H9 (cell line): ENCODE results near the gene SLC35B3. TPM values are rescaled to one million over a fixed set of nuclear protein-coding genes. Genes with fewer than 3 reads are reported as not detected.
"Not testable (repeated sequence)": the region's sequence is repeated elsewhere in the genome, so short reads cannot be mapped to it uniquely, and the experiment has no call there.

Source experiments
- DNase-seq: peaks from one replicate; pipeline ENCODE4 v3.0.0-alpha.2; 2017
- H2AFZ ChIP-seq: one replicate; pipeline ENCODE4 v1.6.1; 2013; ENCODE audit warnings: mild to moderate bottlenecking, low read length, control low read depth, moderate library complexity
- H2AK5ac ChIP-seq: 2 replicates; pipeline ENCODE4 v1.6.1; 2013; ENCODE audit warnings: low read length, control low read depth, mixed read lengths; ENCODE audit not compliant: insufficient read length
- H2BK120ac ChIP-seq: one replicate; pipeline ENCODE4 v1.6.1; 2013; ENCODE audit warnings: low read depth, mild to moderate bottlenecking, low read length, control low read depth, inconsistent platforms; ENCODE audit not compliant: poor library complexity, severe bottlenecking
- H2BK12ac ChIP-seq: 2 replicates; pipeline ENCODE4 v1.6.1; 2013; ENCODE audit warnings: low read length, control low read depth, mixed read lengths, low read depth; ENCODE audit not compliant: insufficient read length
- H2BK15ac ChIP-seq: 2 replicates; pipeline ENCODE4 v1.6.1; 2013; ENCODE audit warnings: low read depth, low read length, control low read depth
- H2BK20ac ChIP-seq: one replicate; pipeline ENCODE4 v1.6.1; 2013; ENCODE audit warnings: low read depth, mild to moderate bottlenecking, low read length, control low read depth, inconsistent platforms; ENCODE audit not compliant: poor library complexity, severe bottlenecking
- H2BK5ac ChIP-seq: 2 replicates; pipeline ENCODE4 v1.6.1; 2013; ENCODE audit warnings: low read length, control low read depth, mixed read lengths; ENCODE audit not compliant: insufficient read length
- H3K14ac ChIP-seq: 2 replicates; pipeline ENCODE4 v1.6.1; 2013; ENCODE audit warnings: low read length, control low read depth; ENCODE audit not compliant: insufficient read depth
- H3K18ac ChIP-seq: 2 replicates; pipeline ENCODE4 v1.6.1; 2013; ENCODE audit warnings: low read depth, mild to moderate bottlenecking, mixed read lengths, low read length, control low read depth; ENCODE audit not compliant: insufficient read length
- H3K23ac ChIP-seq: 2 replicates; pipeline ENCODE4 v1.6.1; 2013; ENCODE audit warnings: low read length, control low read depth, mixed read lengths, low read depth; ENCODE audit not compliant: insufficient read length
- H3K23me2 ChIP-seq: 2 replicates; pipeline ENCODE4 v1.6.1; 2013; ENCODE audit warnings: low read depth, mild to moderate bottlenecking, mixed read lengths, low read length, control low read depth; ENCODE audit not compliant: insufficient read length, poor library complexity, severe bottlenecking
- H3K27ac ChIP-seq: 2 replicates; pipeline ENCODE4 v1.5.1; 2013; ENCODE audit warnings: low read length, control low read depth, mixed read lengths, low read depth; ENCODE audit not compliant: insufficient read length
- H3K27me3 ChIP-seq: 2 replicates; pipeline ENCODE4 v1.6.1; 2013; ENCODE audit warnings: low read length, control low read depth, inconsistent platforms; ENCODE audit not compliant: insufficient read depth
- H3K4ac ChIP-seq: 2 replicates; pipeline ENCODE4 v1.6.1; 2013; ENCODE audit warnings: low read depth, mild to moderate bottlenecking, control low read depth, inconsistent platforms, low read length, moderate library complexity
- H3K4me1 ChIP-seq: 2 replicates; pipeline ENCODE4 v1.6.1; 2013; ENCODE audit warnings: low read length, control low read depth, inconsistent platforms; ENCODE audit not compliant: insufficient read depth
- H3K4me2 ChIP-seq: 2 replicates; pipeline ENCODE4 v1.6.1; 2013; ENCODE audit warnings: low read length, control low read depth, mixed read lengths; ENCODE audit not compliant: insufficient read length, insufficient read depth
- H3K56ac ChIP-seq: 2 replicates; pipeline ENCODE4 v1.6.1; 2013; ENCODE audit warnings: low read depth, mild to moderate bottlenecking, mixed read lengths, low read length, control low read depth; ENCODE audit not compliant: insufficient read length
- H3K79me1 ChIP-seq: 2 replicates; pipeline ENCODE4 v1.6.1; 2013; ENCODE audit warnings: low read depth, mild to moderate bottlenecking, moderate library complexity, low read length, control low read depth, inconsistent platforms; ENCODE audit not compliant: insufficient read depth, poor library complexity, severe bottlenecking
- H3K79me2 ChIP-seq: 2 replicates; pipeline ENCODE4 v1.6.1; 2013; ENCODE audit warnings: low read length, control low read depth, inconsistent platforms; ENCODE audit not compliant: insufficient read depth
- H3K9ac ChIP-seq: 2 replicates; pipeline ENCODE4 v1.6.1; 2013; ENCODE audit warnings: low read length, control low read depth, mixed read lengths; ENCODE audit not compliant: insufficient read length; ENCODE audit errors: extremely low read depth
- H3K9me3 ChIP-seq: one replicate; pipeline ENCODE4 v1.6.1; 2013; ENCODE audit warnings: low read depth, low read length, inconsistent platforms; ENCODE audit not compliant: control insufficient read depth
- H3T11ph ChIP-seq: one replicate; pipeline ENCODE4 v1.6.1; 2013; ENCODE audit warnings: mild to moderate bottlenecking, low read length, control low read depth, inconsistent platforms
- H4K20me1 ChIP-seq: one replicate; pipeline ENCODE4 v1.6.1; 2013; ENCODE audit not compliant: control insufficient read depth, insufficient read length, insufficient read depth
- H4K5ac ChIP-seq: 2 replicates; pipeline ENCODE4 v1.6.1; 2013; ENCODE audit warnings: low read depth, mild to moderate bottlenecking, mixed read lengths, low read length, control low read depth; ENCODE audit not compliant: insufficient read length
- H4K8ac ChIP-seq: replicated peaks from 2 replicates; pipeline ENCODE4 v1.6.1; 2013; ENCODE audit warnings: low read length, control low read depth, mixed read lengths, low read depth; ENCODE audit not compliant: insufficient read length
- H4K91ac ChIP-seq: 2 replicates; pipeline ENCODE4 v1.6.1; 2013; ENCODE audit warnings: low read depth, mild to moderate bottlenecking, moderate library complexity, mixed read lengths, low read length, control low read depth; ENCODE audit not compliant: insufficient read length
- H3K27ac Mint-ChIP-seq, 3 experiments: 2 replicates in 2 of 3; 3 replicates in 1 of 3; pipeline ENCODE4 v1.8.0; 2020 to 2021; ENCODE audit warnings: mixed read lengths in 3 of 3, mild to moderate bottlenecking in 1 of 3, moderate library complexity in 1 of 3
- H3K27me3 Mint-ChIP-seq: 2 replicates; pipeline ENCODE4 v1.8.0; 2021; ENCODE audit warnings: low read depth, mild to moderate bottlenecking, moderate library complexity, mixed read lengths
- H3K36me3 Mint-ChIP-seq, 3 experiments: 2 replicates in 2 of 3; 3 replicates in 1 of 3; pipeline ENCODE4 v1.8.0; 2020 to 2021; ENCODE audit warnings: low read depth in 3 of 3, mixed read lengths in 3 of 3; ENCODE audit not compliant: insufficient read depth in 1 of 3
- H3K4me1 Mint-ChIP-seq, 2 experiments: 2 replicates each; pipeline ENCODE4 v1.8.0; 2020; ENCODE audit warnings: mixed read lengths in 2 of 2
- H3K4me3 Mint-ChIP-seq, 2 experiments: 2 replicates in 1 of 2; 3 replicates in 1 of 2; pipeline ENCODE4 v1.8.0; 2020 to 2021; ENCODE audit warnings: mild to moderate bottlenecking in 2 of 2, mixed read lengths in 2 of 2, moderate library complexity in 1 of 2
- H3K9me3 Mint-ChIP-seq, 2 experiments: 2 replicates in 1 of 2; 3 replicates in 1 of 2; pipeline ENCODE4 v1.8.0; 2020; ENCODE audit warnings: mild to moderate bottlenecking in 2 of 2, mixed read lengths in 2 of 2, moderate library complexity in 1 of 2
- CTCF ChIP-seq: fragments of 200-600 bp; sonication (generic); conservative IDR thresholded peaks from 3 replicates; pipeline ENCODE4 v1.8.0; 2021; ENCODE audit warnings: antibody characterized with exemption, mild to moderate bottlenecking
- WGBS: extraction: QIAGEN DNeasy Blood & Tissue Kit; methylation state at CpG from one replicate; pipeline ENCODE4 v1.1.7; 2013; ENCODE audit warnings: missing lambda C conversion rate, low lambda C conversion rate, mixed read lengths; ENCODE audit not compliant: insufficient read length; ENCODE audit errors: extremely low coverage; 5-methylcytosine and 5-hydroxymethylcytosine counted together
- total RNA-seq: library from RNA; stranded (reverse); gene quantifications from 2 replicates; pipeline ENCODE4 v1.2.1, GENCODE V29; 2021

Gene SLC35B3
- total RNA-seq, 1 experiment from 2014 or later = 8.4 TPM

- no peak overlapping the region for H3K9ac ChIP-seq
- H2BK120ac ChIP-seq = no peak overlapping the region
- DNase-seq = no peak
These were observed 11.0 kb upstream of the SLC35B3 start for GRCh38 chr6:8446391-8446790.

DNA sequence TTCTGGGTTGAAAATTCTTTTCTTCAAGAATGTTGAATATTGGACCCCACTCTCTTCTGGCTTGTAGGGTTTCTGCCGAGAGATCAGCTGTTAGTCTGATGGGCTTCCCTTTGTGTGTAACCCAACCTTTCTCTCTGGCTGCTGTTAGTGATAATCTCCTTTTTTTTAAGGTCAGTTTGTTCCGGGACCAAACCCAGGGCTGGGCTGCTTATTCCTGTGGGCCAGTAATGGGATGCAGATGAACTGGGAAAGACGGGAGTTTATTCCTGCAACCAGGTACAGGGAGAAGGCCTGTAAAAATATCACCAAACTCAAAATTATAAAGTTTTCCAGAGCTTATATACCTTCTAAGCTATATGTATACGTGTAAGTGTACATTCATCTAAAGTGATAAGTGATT is 10.6 kb upstream of the SLC35B3 start:
- not testable (repeated sequence) for H3K9ac ChIP-seq, H3K23me2 ChIP-seq, H3K4me1 Mint-ChIP-seq, H3K4me1 ChIP-seq, H3K4me3 Mint-ChIP-seq, H2BK15ac ChIP-seq, H3K9me3 Mint-ChIP-seq, H3K27me3 ChIP-seq, H3K9me3 ChIP-seq, H2BK20ac ChIP-seq, H2AK5ac ChIP-seq, H3K23ac ChIP-seq, H3T11ph ChIP-seq, H2BK120ac ChIP-seq, H4K91ac ChIP-seq, H2BK5ac ChIP-seq, H3K56ac ChIP-seq, H4K8ac ChIP-seq, H3K4ac ChIP-seq, H3K27ac ChIP-seq, H4K20me1 ChIP-seq, H4K5ac ChIP-seq, H3K18ac ChIP-seq, H3K36me3 Mint-ChIP-seq, DNase-seq, H3K79me2 ChIP-seq, H3K14ac ChIP-seq, H3K4me2 ChIP-seq, H3K27ac Mint-ChIP-seq, H2BK12ac ChIP-seq, H2AFZ ChIP-seq, H3K79me1 ChIP-seq, H3K27me3 Mint-ChIP-seq
- WGBS = no CpG with 5 or more reads among the region's 4 CpGs

More at GRCh38 chr6:8446391-8446790, 11.0 kb upstream of the SLC35B3 start:
- no peaks in the 10 kb centered on the region; a peak in 1 of 5 replicates for H3K9me3 Mint-ChIP-seq
- no peaks in the 10 kb centered on the region for H3K4me1 ChIP-seq
- no peak overlapping the region for H3K4me3 Mint-ChIP-seq
- no peaks in the 10 kb centered on the region for H4K20me1 ChIP-seq
- no peak overlapping the region for H3K27ac ChIP-seq
- no peak overlapping the region for H2BK15ac ChIP-seq
- H2BK20ac ChIP-seq = no peak overlapping the region
- H3K23me2 ChIP-seq = no peaks in the 10 kb centered on the region
- H3K9me3 ChIP-seq = no peaks in the 10 kb centered on the region
- H2BK5ac ChIP-seq = no peak overlapping the region
- H3K56ac ChIP-seq = no peak overlapping the region
- H3K14ac ChIP-seq = no peak overlapping the region
- no peak overlapping the region for H2AK5ac ChIP-seq
- no peak overlapping the region for H4K5ac ChIP-seq
- no peaks in the 10 kb centered on the region for H3K79me2 ChIP-seq
- no peaks in the 10 kb centered on the region for H3K79me1 ChIP-seq
- H3K4ac ChIP-seq = no peak overlapping the region
- H4K91ac ChIP-seq = no peak overlapping the region
- no peak for TF ChIP-seq CTCF
- H2AFZ ChIP-seq = no peak overlapping the region
- no peak overlapping the region for H4K8ac ChIP-seq
- H3K27me3 ChIP-seq = no peaks in the 10 kb centered on the region
- no peak overlapping the region for H3K4me2 ChIP-seq
- no peak overlapping the region for H3K27ac Mint-ChIP-seq
- no peak overlapping the region for H3K23ac ChIP-seq
- H3K4me1 Mint-ChIP-seq = no peaks in the 10 kb centered on the region
- H3K18ac ChIP-seq = no peak overlapping the region
- no peak overlapping the region for H2BK12ac ChIP-seq
- H3T11ph ChIP-seq = no peak overlapping the region
- H3K36me3 Mint-ChIP-seq = no peaks in the 10 kb centered on the region
- no peaks in the 10 kb centered on the region for H3K27me3 Mint-ChIP-seq
- no CpG with 5 or more reads among the region's 2 CpGs for WGBS
